NCI-H2227 treated with DMSO at 0.1 percent for 48 hours (cell line): Measurements from ENCODE around the gene TEX261.
A peak's percentile ranks its signal among the peaks of the same experiment; 100 is the strongest.

Experiments used
- DNase-seq: peaks from one replicate; lab custom pipeline; 2025; lab: John Stamatoyannopoulos, UW

Gene TEX261

DNA sequence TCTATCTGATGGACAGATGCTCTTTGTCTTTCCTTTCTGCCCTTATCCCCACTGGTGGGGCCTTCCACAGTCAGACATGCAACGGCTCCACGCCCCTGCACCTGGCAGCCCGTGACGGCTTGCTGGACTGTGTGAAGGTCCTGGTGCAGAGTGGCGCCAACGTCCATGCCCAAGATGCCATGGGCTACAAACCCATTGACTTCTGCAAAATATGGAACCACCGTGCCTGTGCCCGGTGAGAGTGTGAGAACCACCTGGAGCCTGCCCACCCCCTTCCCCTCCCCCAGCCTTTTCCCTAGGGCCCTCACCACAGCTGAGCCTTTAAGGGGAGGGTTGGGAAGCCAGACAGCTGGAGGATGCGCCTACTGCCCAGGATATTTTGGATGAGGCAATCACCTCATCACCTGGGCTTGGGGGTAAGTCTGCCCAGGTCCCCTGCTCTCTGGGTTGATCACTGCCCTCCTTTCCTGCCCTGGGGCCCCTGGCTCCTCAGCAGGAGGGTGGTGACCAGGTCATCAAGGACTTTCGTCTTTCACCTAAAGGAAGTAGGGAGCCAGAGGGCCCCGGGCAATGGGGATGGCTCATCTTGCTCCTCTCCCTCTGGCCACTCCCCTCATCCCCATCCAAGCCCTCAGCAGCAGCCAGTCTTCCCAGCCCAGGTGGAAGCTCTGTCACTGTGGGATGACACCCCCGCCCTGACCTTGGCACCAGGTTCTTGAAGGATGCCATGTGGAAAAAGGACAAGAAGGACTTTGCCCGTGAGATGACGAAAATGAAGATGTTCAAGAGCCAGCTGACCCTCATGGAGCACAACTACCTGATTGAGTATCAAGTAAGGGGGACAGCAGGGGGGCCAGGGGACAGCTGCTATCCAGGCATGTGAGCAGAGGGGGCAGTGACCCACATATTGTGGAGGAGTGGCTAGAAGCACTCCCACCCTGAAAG is 12.5 kb downstream of the TEX261 start:
- DNase-seq, result no peak

DNA sequence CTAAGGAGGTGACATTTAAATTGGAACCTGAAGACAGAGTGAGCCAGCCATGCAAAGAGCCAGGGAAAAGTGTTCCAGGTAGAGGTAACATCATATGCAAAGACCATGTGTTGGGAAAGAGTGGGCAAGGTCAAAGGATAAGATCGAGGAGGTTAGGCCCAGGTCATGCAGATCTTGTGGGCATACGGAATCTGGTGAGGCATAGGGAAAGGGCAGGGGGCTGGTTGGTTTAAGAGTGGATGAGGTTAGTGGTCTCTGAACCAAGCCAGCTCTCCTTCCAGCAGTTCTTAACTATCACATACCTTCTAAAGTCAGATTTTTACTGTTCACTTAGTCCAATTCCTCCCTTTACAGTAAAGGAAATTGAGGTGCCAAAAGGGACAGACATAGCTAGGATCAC is 13.3 kb downstream of the TEX261 start:
- no peak for DNase-seq

DNA sequence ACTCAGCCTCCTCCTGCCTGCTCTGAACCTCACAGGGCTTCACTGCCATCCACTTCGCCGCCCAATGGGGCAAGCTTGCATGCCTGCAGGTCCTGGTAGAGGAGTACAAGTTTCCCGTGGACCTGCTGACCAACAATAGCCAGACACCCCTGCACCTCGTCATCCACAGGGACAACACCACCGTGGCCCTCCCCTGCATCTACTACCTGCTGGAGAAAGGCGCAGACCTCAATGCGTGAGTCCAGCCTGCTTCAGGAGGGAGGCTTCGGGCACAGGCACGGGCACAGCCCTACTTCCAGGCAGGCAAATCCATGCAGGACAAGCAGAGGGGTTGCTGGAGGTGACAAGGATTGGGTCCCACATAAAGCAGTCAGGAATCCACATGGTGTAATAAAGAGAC is 15.0 kb downstream of the TEX261 start:
- DNase-seq, result no peak

DNA sequence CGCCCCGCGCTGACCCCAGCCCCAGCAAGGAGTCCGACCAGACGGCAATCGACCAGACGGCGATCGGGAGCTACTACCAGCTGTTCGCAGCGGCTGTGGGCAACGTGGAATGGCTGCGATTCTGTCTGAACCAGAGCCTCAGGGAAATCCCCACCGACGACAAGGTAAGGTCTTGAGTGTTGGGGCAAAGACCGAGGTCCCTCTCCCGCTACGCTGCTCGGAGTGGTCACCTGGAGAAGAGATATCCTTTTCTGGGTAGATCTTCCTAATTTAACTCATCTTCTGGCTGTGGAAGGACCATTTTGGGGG is 15.5 kb downstream of the TEX261 start:
- DNase-seq, result no peak

DNA sequence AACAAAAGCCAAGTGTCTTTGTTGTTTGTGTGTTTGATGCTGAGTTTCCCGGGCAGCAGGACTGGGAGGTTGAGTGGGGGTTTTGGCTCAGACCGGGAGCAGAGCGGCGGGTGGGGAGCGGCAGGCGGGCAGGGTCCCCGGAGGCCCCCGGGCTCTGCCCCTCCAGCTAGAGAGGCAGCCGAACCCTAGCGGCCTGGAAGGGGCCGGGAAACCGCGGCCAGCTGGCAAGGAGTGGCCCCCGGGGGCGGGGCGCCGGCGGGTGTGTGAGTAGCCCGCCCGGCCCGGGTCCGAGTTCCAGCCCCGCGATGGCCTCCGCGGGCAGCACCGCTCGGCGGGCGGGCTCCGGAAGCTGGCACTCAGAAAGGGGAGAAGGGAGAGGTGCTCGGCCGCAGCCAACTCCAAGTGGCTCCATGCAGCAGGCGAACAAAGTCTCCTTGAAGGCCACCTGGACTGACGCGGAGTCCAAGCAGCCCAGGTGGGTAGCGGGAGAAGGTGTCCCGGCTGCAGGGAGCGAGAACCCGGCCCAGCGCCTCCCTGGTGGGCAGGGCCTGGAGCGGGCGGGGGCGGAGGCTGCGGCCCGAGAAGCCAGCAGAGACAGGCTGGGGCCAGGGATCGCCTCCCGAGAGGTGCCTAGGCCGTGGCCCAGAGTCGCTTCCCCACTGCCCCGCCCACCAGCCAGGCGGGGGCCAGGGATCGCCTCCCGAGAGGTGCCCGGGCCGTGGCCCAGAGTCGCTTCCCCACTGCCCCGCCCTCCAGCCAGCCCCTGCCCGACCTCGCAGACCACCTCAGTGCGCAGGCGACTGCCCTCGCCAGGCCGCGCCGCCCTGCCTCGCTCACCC is 16.1 kb downstream of the TEX261 start, which contains the start of gene ANKRD53:
Gene ANKRD53 (plus strand): TSS at position 290 of the 839 bp plus-strand sequence. CDS start 16 bp downstream, at position 306.
- peak; percentile 64 for DNase-seq

DNA sequence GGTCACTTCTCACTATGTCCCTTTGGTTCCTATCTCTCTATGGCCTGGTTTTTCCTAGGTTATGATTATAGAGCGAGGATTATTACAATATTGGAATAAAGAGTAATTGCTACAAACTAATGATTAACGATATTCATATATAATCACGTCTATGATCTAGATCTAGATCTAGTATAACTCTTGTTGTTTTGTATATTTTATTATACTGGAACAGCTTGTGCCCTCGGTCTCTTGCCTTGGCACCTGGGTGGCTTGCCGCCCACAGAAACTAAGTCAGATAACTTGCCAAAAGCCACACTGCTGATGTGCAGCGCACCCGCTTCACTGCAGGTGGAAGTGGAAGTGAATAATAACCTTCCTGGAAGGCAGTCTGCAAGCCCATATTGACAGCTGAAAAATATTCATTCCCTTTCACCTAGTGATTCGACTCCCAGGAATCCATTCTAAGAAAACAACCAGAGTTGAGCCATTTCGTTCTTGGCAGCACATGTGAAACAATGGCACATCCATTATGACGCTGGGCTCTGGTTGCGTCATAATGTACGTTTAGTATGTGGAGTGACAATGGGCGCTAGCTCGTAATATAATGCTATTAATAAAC is 17.0 kb downstream of the TEX261 start:
- peak; percentile 58 for DNase-seq

DNA sequence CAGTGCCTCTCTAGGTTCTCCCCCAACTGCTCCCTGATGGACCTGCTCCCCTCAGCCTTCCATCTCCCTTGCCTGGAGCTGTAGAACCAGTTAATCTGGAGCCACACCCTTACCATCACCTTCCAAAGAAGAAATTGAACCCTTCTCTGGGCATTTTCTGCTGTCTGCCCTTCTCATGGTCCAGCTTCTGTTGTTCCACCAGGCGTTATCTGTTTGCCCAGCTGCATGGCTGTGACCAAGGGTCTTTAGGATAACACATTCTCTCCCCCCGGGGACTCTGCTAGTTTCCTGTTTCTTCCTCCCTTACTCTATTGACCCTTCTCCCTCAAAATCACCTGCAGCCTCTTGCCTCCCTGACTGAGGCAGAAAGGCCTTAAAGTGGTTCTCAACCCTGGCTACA is 19.4 kb downstream of the TEX261 start:
- no peak for DNase-seq

DNA sequence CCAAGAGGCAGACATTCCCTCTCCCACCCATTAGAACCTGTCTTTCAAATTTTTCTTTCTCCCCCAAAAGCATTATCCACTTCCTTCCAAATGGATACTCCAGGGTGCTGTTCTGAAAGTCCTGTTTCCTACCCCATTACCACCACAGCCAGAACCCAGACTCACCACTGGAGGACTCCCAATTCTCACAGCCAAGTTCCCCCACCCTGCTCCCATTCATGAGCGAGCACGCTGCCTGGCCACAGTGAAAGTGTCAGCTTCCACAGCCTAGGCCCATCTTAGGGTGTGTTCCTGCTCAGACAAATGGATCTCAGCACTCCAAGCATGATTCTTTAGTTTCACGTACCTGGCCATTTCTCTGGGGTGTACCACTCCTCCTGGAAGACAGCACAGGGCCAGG is 20.1 kb downstream of the TEX261 start:
- DNase-seq, result no peak

DNA sequence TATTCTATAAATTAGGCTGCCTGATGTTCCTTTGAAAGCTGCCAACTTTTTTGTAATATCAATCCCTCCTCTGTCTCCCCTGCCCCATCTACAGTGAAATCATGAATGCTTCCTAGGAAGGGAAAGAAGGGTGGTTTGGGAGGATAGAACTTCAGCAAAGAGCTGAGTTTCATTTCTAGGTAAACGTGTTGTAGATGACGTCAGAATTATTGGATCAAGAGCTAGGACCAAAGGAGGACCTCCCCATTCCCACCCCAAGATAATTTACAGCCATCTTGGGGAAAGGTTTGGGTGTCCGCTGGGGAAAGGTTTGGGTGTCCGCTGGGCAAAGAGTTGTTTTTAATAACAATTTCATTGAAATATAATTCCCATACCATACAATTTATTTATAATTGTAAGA is 27.5 kb downstream of the TEX261 start:
- DNase-seq, result no peak

DNA sequence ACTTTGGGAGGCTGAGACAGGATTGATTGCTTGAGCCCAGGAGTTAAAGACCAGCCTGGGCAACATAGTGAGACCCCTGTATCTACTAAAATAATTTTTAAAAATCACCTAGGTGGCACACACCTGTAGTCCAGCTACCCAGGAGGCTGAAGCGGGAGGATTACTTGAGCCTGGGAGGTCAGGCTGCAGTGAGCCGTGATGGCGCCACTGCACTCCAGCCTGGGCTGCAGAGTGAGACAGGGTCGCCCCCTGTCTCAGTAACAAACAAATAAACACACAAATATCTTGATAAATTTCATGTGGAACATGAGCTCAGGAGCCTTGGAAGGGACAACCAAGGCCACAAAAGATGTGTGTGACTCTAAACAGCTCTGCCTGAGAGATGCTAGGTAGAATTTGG is 28.0 kb downstream of the TEX261 start:
- DNase-seq, result no peak

DNA sequence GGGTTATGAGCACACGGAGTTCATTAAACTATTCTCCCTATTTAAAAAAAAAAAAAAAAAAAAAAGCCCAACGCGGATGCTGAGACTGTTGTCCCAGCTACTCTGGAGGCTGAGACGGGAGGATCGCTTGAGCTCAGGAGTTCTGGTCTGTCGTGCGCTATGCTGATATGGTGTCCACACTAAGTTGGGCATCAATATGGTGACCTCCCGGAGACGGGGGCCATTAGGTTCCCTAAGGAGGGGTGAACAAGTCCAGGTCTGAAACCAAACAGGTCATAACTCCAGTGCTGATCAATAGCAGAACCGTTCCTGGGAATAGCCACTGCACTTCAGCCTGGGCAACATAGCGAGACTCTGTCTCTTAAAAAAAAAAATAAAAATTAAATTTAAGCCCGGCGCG is 29.2 kb downstream of the TEX261 start:
- DNase-seq, result no peak

DNA sequence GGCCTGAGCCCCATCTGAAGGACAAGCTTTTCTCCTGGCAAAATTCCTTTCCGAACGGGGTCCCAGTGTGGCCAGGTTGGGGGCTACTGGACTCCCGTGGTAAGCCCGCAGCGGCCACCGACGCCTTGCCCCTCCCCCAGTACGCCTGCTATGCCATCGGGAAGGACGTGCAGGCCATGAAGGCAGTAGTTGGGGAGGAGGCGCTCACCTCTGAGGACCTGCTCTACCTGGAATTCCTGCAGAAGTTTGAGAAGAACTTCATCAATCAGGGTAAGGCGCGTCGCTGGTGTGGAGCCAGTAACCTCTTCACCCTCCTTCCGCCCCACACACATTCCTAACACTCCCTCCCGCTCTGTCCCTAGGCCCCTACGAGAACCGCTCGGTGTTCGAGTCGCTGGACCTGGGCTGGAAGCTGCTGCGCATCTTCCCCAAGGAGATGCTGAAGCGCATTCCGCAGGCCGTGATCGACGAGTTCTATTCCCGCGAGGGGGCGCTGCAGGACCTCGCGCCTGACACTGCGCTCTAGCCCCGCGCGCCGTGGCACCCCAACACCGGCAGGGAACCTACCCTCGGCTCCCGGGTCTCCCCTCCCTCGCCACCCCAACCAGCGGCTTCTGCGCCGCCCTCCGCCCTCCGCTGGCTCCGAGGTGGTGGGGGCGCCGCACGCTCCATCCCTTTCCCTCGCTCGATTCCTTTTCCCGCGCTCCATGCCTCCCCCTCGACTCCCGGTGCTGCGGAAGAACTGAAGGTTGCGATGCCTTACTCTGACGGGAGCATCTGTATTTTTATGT is 29.9 kb downstream of the TEX261 start:
- DNase-seq, result no peak

DNA sequence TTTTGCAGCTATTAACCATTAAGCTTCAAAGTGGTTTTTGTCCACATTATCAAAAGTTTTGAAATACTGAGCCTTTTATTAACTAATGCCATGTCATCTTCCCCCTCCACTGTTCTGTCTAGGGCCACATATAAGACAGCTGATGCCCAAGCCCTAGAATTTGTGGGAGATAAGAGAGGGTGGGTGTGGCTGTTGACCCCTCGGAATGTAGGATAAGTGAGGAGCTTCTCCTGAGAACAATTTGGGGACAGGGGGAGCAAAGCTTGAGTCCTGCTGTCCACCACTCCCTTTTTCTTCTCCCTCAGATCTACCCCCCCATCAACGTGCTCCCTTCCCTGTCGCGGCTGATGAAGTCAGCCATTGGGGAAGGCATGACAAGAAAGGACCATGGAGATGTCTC is 30.5 kb downstream of the TEX261 start:
- DNase-seq, result no peak

DNA sequence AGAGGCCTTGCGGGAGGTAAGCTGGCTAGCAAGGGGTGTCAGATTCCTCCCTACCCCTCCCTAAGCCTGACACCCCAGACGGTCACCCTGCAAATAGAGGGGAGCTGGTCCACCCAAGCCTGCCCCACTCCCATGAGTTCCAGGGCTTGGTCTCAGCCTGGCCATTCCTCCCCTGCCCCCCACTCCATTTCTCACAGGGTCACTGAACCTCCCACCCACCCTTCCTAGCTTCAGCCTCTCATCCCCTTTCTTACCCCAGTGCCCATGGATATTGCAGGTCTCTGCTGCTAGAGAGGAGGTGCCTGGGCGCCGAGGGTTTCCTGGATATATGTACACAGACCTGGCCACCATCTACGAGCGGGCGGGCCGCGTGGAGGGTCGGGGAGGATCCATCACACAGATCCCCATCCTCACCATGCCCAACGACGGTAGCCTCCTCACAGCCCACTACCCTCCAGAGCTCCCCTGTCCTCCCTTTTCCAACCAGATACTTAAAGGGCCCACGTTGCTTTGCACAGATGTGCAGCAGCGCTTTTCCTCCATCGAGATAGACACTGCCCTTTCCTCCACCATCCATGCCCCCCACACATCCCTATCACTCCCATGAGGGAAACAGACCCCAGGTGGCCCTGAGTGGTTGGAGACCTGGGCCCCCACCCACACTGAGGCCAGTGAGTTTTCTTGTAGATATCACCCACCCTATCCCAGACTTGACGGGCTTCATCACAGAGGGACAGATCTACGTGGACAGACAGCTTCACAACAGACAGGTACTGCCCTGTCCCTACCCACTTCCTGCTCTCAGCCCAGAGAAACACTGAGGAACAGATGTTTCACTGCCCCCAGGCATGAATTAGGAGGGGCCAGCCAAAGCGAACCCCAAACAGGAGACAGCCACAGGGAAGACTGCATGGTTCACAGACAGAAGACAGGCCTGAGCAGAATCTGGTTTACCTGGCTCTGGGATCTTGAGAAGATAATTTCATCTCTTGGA is 31.5 kb downstream of the TEX261 start:
- DNase-seq, result no peak

DNA sequence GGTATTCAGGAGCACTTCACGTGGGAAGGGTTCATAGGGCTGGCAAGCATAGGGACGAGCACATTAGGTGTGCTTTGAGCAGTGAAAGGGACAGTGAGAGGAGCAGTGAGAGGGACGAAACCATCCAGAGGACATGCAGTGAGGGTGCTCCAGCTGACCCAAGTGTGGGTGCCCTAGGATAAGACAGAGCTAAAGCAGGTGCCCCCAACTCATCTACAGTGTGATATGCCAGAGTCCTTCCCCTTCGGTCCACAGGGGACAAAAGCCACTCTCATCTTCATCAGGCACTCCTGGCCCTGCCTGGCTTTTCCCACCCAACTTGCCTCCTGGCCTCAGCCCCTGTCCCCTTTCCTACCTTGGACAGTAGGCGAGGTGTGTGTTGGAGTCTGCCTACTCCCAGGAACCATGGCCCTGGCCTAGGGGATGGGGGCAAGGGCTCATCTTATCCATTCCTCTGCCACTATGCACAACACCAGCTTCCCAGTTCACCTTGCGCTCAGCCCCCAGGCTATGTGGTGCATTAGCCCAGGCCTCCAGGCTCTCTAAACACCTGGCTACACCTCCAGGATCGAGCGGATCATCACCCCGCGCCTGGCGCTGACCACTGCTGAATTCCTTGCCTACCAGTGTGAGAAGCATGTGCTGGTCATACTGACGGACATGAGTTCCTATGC is 32.3 kb downstream of the TEX261 start:
- no peak for DNase-seq

DNA sequence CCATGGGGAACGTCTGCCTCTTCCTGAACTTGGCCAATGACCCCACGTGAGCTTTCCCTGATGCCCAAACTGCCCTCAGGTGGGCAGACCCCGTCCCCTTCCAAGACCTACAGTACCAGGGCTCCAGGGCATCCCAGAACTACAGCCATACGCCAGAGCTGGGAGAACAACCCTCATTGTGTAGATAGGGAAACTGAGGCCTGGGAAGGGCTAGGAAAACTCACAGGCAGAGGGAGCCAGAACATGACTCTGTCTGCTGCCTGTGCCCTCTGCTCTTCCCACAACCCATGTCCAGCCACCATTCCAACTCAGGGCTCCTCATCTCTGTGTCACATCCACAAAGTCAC is 33.1 kb downstream of the TEX261 start:
- no peak for DNase-seq

DNA sequence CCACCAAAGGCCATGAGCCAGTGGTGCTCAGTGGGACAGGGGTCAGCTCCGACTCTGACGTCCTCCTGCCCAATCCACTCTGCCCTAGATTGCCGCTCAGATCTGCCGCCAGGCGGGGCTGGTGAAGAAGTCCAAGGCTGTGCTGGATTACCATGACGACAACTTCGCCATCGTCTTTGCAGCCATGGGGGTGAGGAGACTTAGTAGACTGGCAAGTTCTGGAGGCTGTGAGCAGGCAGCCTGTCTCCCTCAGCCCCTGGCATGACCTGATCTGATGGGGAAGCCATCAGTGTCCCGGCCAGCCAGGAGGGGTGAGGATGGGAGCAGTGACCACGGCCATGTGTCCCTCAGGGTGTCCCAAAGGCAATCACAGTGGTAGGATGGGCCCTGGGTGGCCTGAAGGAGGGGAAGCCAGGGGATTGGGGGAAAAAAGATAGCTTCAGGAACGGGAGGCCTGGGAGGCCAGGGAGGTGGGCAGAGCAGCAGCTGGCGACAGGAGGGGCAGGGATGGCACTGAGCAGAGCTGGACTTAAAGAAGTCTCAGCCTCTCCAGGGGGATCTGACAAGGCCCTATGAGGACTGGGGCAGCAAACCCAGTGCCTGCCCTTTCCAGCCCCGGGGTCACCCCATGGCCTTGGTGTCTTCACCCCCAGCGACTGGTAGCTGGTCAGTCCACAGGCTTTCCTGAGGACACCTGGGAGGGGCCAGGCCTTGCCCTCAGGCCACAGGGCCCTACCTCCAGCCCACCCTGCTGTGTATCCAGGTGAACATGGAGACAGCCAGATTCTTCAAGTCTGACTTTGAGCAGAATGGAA is 33.6 kb downstream of the TEX261 start:
- no peak for DNase-seq

DNA sequence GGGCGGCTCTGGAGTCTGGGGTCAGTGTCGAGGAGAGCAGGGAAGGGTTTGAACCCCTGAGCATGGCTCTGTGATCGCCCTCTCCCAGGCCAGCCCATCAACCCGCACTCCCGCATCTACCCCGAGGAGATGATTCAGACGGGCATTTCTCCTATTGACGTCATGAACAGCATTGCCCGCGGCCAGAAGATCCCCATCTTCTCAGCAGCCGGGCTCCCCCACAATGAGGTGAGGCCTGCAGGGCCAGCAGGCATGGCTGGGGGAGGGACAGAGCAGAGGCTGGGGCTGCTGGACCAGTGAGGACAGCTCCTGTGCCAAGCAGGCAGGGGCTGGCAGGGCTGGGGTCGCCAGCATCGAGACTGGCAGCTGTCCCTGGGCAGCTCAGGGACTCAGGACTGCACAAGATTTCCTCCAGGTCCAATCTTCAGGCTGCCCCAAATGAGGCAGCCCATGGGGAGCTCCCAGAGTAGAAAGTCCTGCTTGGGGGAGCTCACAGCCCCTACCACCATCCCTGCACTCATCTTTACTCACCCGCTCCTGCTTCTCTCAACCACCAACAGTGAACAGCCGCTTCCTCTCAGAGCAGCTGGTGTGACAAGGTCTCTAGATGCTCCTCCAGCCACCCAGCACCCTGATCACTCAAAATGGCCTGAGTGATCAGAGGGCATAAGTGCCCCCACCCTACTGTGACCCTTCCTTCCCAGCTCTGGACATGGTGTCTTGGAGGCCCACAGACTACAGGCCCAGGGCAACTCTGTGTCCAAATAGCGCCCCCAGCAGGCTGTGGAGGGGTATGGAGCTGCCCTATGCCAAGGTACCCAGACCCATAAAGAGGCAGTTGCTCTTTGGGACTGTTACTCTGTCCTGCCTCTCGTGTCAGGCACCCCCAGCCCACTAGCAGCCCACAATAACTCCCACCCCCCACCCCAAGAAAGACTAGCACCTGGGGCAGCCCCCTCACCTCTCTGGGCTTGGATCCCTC is 34.5 kb downstream of the TEX261 start:
- no peak for DNase-seq
